Mucosa of stomach (tissue), 1 donor: ENCODE measurements around the gene DNMT1.

Experiments
- H3K27me3 ChIP-seq: one replicate; pipeline ENCODE4 v1.7.0; 2013; ENCODE audit warnings: mild to moderate bottlenecking, low read length; ENCODE audit not compliant: control insufficient read depth, insufficient read depth
- H3K36me3 ChIP-seq: one replicate; pipeline ENCODE4 v1.7.0; 2013; ENCODE audit warnings: low read length; ENCODE audit not compliant: control insufficient read depth, insufficient read depth
- H3K4me1 ChIP-seq: one replicate; pipeline ENCODE4 v1.7.0; 2013; ENCODE audit warnings: mild to moderate bottlenecking, low read length; ENCODE audit not compliant: control insufficient read depth, insufficient read depth
- H3K4me3 ChIP-seq: one replicate; pipeline ENCODE4 v1.7.0; 2013; ENCODE audit warnings: low read length
- H3K9ac ChIP-seq: one replicate; pipeline ENCODE4 v1.7.0; 2013; ENCODE audit warnings: mild to moderate bottlenecking, low read length, moderate library complexity
- H3K9me3 ChIP-seq: one replicate; pipeline ENCODE4 v1.7.0; 2013; ENCODE audit warnings: mild to moderate bottlenecking, low read length, moderate library complexity; ENCODE audit not compliant: control insufficient read depth
- donor health status: Pancreatic carcinoma.

The DNMT1 gene

DNA sequence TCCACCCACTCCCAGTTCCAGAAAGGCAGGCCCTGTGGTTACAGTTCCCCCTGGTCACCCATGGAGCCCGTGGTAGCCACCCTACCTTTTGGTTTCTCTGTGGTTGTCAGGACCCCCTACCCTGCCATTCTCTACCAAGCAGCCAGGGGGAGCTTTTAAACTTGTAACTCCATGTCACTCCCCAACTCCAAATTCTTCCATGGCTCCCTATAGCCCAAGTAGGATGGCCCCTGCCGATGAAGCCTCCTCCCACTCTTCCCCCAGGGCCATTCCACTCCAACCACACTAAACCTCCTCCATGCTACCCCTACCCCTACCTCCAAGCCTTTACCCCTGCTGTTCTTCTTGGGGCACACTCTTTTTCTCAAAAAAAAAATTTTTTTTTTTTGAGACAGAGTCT, 34.2 kb upstream of the DNMT1 start:
- no peak overlapping the region for H3K9ac ChIP-seq
- H3K4me3 ChIP-seq: no peak overlapping the region

DNA sequence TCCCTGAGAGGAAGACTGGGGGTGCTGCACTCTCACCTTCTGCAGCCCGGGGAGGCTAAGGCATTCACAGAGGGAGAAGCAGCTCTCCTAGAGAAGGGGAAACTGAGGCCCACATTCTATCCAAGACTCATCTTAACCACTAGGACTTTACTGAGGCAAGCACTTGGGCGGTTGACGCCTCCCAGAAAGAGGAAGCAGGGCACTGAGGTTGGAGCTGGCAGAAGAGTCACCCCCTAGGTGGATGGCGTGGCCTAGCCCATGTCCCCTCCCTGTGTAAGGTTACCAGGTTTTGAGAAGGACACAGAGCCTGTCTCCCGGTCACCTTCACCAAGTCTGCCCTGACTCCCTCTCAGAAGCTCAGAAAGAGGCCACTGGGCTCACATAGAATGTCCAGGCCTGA, 33.6 kb upstream of the DNMT1 start:
- no peaks in the 10 kb centered on the region for H3K36me3 ChIP-seq
- H3K9me3 ChIP-seq: no peaks in the 10 kb centered on the region
- H3K4me1 ChIP-seq: peaks cover 8% of the 10 kb centered on the region
- no peak overlapping the region for H3K4me3 ChIP-seq
- H3K27me3 ChIP-seq: peaks cover 3% of the 10 kb centered on the region
- no peak overlapping the region for H3K9ac ChIP-seq

More for the DNA sequence above, 34.2 kb upstream of the DNMT1 start:
- Histone ChIP-seq H3K9me3 (no peaks in the 10 kb centered on the region), H3K4me1 (peaks cover 8% of the 10 kb centered on the region), H3K27me3 (peaks cover 3% of the 10 kb centered on the region), H3K36me3 (no peaks in the 10 kb centered on the region)

DNA sequence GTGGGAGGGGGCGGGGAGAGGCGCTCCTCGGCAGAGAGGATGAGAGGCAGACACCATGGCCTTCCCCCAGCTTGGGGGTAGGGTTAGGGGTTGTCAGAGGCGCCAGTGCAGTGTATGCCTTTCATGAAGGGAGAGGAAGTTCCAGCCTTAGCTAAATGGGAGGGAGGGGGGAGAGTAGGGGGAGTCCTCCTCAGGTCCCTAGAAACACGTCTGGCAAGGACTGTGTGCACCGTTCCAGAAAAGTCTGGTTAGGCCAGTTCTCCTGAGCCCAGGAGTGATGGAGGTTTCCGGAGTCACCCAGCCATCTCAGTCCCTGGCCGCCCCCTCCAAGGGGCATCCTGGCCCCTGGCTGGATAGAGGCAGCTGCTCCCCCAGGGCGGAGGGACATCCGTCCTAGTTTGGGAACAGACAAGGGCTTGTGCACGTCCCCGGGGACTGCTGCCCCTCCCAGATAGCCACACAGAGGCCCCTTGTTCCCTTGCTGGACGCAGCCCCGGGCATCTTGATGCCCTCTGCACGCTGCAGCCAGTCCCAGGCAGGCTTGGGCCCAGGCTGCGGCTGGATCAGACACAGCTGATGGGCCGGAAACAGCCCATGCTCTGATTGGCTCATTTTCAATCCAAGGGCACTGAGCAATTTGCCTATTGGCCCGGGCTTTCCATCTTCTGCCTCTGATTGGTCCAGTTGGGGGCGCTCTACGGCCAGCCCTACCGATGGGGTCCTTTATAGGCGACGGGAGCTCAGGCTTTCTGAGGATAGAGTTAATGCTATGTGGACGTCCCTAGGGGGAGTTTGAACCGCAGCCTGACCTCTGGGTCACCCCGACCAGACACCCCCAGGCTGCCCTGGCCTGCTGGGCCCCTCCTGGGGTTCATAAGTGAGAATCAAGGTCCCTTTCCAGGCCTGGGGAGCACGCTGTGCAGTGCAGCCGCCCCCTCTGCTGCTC, 32.5 kb upstream of the DNMT1 start:
- Histone ChIP-seq H3K27me3 (peaks cover 3% of the 10 kb centered on the region), H3K9ac (peak overlapping the region; percentile 15), H3K36me3 (no peaks in the 10 kb centered on the region), H3K4me3 (no peak overlapping the region), H3K4me1 (peaks cover 8% of the 10 kb centered on the region), H3K9me3 (no peaks in the 10 kb centered on the region)

DNA sequence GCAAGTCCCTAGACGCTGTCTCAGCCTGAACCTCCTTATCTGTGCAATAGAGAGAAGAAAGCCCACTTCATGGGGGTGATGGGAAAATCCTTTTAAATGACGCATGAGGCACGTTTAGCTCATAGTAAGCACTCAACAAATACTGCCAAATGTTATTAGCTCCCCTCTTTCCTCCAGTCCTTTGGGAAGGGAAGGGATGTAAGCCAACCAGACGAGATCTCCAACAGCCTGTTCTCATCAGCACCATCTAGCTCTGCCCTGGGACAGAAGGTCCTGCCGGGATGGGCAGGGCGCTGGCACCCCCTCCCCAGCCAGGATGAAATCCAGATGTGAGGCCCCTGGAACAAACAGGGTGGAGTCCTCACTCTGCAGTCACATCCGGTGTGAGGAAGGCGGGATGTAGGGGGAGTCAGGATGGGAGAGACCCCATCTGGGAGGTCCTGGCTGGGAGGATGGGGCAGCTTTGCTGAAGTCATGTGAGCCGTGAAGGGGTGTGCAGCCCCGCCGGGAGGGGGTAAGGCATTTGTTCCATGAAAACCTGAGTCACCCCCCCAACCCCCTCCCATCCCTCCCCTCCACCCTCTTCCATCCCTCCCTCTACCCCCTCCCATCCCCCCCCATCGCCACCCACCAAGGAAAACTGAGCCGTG, 31.7 kb upstream of the DNMT1 start:
- no peaks in the 10 kb centered on the region for H3K9me3 ChIP-seq
- peaks cover 3% of the 10 kb centered on the region for H3K27me3 ChIP-seq
- H3K4me1 ChIP-seq: peaks cover 8% of the 10 kb centered on the region
- no peaks in the 10 kb centered on the region for H3K36me3 ChIP-seq
- H3K9ac ChIP-seq: peak overlapping the region; percentile 17
- no peak overlapping the region for H3K4me3 ChIP-seq

DNA sequence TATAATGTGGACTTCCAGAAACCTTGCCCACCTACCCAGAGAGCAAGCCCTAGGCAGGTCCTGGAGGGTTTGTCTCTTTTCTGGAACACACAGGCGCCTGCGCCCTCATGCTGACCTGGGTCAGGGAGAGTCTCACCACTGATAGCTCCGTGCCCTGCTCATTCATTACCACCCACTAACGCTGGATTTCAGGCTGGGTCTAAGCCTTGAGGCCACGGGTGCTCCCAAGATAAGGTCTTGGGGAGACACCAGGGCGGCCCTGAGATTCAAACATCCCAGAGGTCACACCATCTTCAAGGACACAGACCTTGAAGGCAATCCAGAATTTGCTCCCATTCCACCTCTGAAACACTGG, 31.2 kb upstream of the DNMT1 start:
- H3K27me3 ChIP-seq: peaks cover 3% of the 10 kb centered on the region
- H3K4me1 ChIP-seq: peaks cover 8% of the 10 kb centered on the region
- no peaks in the 10 kb centered on the region for H3K36me3 ChIP-seq
- peak overlapping the region; percentile 17 for H3K9ac ChIP-seq
- no peaks in the 10 kb centered on the region for H3K9me3 ChIP-seq
- no peak overlapping the region for H3K4me3 ChIP-seq

DNA sequence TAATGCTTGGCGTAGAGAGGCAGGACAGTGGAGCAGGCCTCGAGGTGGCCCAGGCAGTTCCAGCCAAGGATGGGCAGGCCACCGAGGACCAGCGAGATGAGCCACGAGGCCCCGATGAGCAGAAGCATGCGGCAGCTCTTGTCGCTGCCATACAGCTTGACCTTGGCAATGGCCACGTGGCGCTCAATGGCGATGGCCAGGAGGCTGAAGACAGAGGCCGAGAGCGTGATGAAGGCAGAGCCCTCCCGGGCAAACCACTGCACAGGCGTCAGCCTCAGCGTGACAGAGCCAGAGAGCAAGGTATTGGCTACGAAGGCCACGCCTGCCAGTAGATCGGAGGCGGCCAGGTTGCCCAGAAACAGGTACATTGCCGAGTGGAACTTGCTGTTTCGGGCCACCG, 29.6 kb upstream of the DNMT1 start:
- Histone ChIP-seq H3K36me3 (no peaks in the 10 kb centered on the region), H3K9ac (no peak overlapping the region), H3K27me3 (no peaks in the 10 kb centered on the region), H3K4me1 (no peaks in the 10 kb centered on the region), H3K4me3 (no peak overlapping the region), H3K9me3 (no peaks in the 10 kb centered on the region)

DNA sequence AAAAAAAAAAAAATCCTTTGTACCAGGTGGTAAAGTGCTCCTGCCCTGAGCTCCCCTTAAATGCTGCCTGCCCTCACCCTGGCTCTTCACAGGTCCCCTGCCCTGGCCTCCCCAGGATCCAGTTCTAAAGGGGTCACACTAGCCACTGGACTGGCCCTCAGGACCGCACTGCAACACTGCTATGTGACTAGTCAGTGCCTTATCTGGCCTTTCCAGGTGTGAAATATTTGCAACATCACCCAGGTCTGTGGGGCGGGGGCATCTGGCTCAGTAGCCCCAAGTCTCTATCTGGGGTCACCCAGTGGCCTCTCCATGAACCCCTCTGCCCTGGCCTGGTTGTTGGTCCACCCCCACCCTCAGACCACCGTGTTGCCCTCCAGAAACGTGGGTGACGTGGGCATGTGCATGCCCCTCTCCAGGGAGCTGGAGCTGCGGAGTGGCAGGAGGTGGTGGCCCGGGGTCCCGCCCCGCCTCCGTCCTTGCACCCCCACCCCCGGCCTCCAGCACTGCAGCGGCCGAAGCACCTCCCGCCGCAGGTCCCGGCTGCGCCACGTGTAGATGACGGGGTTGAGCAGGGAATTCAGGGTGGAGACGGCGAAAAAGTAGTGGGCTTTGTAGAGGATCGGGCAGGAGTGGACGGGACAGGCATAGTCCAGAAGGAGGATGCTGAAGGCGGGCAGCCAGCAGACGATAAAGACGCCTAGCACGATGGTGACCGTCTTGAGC, 28.9 kb upstream of the DNMT1 start:
- Histone ChIP-seq H3K9me3 (no peaks in the 10 kb centered on the region), H3K27me3 (no peaks in the 10 kb centered on the region), H3K4me1 (no peaks in the 10 kb centered on the region)

DNA sequence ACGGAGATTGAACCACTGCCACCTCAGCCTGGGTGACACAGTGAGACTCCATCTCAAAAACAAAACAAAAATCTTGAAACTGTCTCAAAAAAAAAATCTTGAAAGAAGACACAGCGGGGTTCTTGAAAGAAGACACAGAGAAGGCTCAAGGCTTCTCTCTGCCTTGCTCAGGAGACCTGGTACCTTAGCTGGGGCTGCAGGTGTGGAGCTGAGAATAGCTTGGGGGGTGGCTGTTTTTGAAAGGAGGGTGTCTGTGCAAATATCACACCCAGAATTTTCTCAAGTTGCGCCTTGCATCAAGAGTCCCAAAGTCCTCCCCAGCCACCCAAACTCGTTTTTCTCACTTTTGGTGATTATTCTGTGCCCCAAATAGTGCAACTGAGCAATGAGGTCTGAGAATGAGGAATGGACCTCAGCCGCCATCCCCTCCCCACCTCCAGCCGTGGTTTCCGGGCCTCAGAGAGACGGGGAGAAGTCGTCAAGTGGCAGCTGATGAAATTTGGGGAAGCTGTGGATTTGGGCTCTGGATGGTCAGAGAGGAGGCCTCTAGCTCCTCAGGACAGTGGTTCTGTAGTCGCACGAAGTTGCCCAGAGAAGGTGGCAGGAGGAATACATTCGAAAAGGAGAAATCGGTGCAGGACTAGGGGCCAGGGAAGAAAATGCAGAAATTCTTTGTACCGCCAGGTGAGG, 27.6 kb upstream of the DNMT1 start:
- H3K9ac ChIP-seq: no peak overlapping the region
- no peak overlapping the region for H3K4me3 ChIP-seq
- no peaks in the 10 kb centered on the region for H3K27me3 ChIP-seq
- H3K9me3 ChIP-seq: no peaks in the 10 kb centered on the region
- H3K36me3 ChIP-seq: no peaks in the 10 kb centered on the region
- H3K4me1 ChIP-seq: no peaks in the 10 kb centered on the region

More for the DNA sequence above, 28.9 kb upstream of the DNMT1 start:
- H3K4me3 ChIP-seq: no peak overlapping the region
- no peak overlapping the region for H3K9ac ChIP-seq
- no peaks in the 10 kb centered on the region for H3K36me3 ChIP-seq

DNA sequence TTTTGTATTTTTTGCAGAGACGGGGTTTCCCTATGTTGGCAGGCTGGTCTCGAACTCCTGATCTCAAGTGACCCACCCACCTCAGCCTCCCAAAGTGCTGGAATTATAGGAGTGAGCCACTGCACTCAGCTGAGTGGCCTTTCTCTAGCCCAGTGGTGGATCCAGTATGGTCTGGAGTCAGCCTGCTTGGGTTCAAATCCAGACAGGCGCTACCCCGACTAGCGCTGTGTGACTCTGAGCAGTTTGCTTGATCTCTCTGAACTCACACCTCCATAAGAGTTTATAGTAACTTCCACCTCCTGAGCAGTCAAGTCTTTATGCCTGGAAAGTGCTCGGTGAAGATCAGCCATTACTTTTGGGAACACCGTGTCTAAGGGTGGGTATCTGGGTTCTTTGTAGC, 25.9 kb upstream of the DNMT1 start:
- Histone ChIP-seq H3K27me3 (no peaks in the 10 kb centered on the region), H3K9ac (no peak overlapping the region), H3K36me3 (no peaks in the 10 kb centered on the region), H3K4me3 (no peak overlapping the region), H3K4me1 (no peaks in the 10 kb centered on the region), H3K9me3 (no peaks in the 10 kb centered on the region)

DNA sequence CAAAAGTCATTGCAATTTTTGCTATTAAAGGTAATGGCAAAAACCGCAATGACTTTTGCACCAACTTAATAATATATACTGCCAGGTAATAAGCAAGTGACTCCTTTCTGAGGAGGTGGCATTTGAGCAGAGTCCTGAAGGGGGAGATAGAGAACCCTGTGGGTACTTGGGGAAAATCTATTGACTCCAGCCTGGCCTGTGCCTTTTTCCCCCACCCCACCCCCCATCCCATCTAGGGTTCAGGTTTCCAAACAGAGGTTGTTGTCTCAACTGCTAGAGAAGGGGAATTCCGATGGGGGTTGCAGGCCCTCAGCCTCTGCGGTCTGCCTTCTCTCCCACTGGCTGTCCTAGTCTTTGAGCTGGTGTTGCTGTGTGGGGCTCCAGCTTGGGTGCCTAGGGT, 24.9 kb upstream of the DNMT1 start:
- no peaks in the 10 kb centered on the region for H3K27me3 ChIP-seq
- H3K9ac ChIP-seq: no peak overlapping the region
- no peaks in the 10 kb centered on the region for H3K36me3 ChIP-seq
- no peaks in the 10 kb centered on the region for H3K4me1 ChIP-seq
- H3K4me3 ChIP-seq: no peak overlapping the region
- H3K9me3 ChIP-seq: no peaks in the 10 kb centered on the region

DNA sequence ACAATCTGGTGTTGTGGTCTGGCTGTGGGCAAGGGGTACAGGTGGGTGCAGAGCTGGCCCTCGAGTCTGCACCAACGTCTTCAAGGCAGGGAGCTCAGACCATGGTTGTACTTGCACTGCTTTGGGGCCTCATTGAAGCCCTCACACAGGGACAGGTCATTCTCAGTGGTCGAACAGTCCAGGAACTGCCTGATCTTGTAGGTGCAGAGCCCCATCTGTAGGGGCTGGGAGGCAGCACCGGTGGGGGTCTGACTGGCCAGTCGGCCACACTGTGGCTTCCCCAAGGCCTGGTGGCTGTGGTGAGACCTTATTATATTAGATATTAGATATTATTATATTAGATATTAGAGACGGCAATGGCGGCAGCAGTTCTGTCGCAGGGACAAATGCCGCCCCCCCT, 22.3 kb upstream of the DNMT1 start:
- Histone ChIP-seq H3K4me3 (no peak overlapping the region), H3K9me3 (no peaks in the 10 kb centered on the region), H3K9ac (no peak overlapping the region), H3K4me1 (no peaks in the 10 kb centered on the region), H3K27me3 (no peaks in the 10 kb centered on the region), H3K36me3 (no peaks in the 10 kb centered on the region)
